ENCODE measurements around the gene ELMOD2. TPM values are rescaled to one million over a fixed set of nuclear protein-coding genes. Genes with fewer than 3 reads are reported as not detected.

ELMOD2 gene
- total and polyA plus RNA-seq, 2 of the 13 experiments (the other 11 are each of a cell fraction or from before 2014, with no cell fraction given), result 10.2 to 38.1 TPM

DNA sequence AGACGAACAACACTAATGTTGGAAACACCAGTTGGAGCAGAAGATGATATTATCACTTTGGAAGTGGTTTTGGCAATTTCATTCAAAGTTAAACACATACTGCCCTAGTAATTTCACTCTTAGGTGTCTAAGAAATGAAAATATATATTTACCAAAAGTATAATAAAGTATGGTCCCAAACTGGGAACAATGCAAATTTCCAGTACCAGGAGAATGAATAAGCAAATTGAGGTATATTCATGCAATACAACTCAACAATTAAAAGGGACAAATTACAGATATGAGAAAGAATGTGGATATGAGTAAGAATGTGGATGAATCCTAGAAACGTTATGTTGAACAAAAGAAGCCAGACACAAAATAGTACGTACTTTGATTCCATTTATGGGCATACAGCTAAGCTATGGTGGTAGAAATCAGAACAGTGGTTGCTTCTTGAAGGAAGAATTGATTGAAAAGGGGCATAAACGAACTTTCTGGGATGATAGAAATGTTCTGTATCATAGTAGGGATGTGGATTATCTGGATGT lies 10.0 kb downstream of the ELMOD2 start:
- WGBS (ENCODE audit: low lambda C conversion rate), result 88% methylated on average over 4 of the region's 4 CpGs
- H3K36me3 ChIP-seq (replicated peaks in 1 of 2; ENCODE audit: control insufficient read depth in 1 of 2, insufficient read depth in 2 of 2, low read length in 2 of 2), result peaks cover 1 to 12% of the 10 kb centered on the region in 2 experiments; a peak in 2 of 5 replicates
- H3K9me3 ChIP-seq (ENCODE audit: low read length), result no peaks in the 10 kb centered on the region
- in situ Hi-C loops (cut with HindIII; ENCODE audit: extremely low pct_ligation_motif_present, low pct_unique_long_range_greater_than_20kb), result no loop called here
- H3K27ac ChIP-seq (ENCODE audit: extremely low read length, insufficient read depth, low read length), result no peak overlapping the region
- BruUV-seq (replicated peaks), result no TSS peak
- no peak overlapping the region for H3K4me2 ChIP-seq (ENCODE audit: low read depth, low read length)
- no peaks in the 10 kb centered on the region for H3K79me2 ChIP-seq (ENCODE audit: insufficient read depth, low read length)
- DNase-seq (ENCODE audit: low spot score) (no peak), FAIRE-seq (no peak), ATAC-seq (no peak)
- no peak overlapping the region for H3K4me3 ChIP-seq (replicated peaks in 1 of 3; ENCODE audit: insufficient read depth in 1 of 3, low read depth in 2 of 3, low read length in 3 of 3)
- intact Hi-C loops (cut with micrococcal nuclease; ENCODE audit: unreplicated experiment), result no loop called here
- H2AFZ ChIP-seq (ENCODE audit: low read length), result no peak overlapping the region
- POLR2A ChIA-PET, result no interaction called here
- peaks cover 13% of the 10 kb centered on the region for H3K4me1 ChIP-seq (ENCODE audit: insufficient read depth, low read length)
- H3K9ac ChIP-seq (ENCODE audit: insufficient read depth, low read depth, low read length), result no peak overlapping the region
- CTCF ChIA-PET (ENCODE audit: low intra/inter-chr PET ratio, low total read pairs), result no interaction called here
- H3K27me3 ChIP-seq (ENCODE audit: control insufficient read depth in 1 of 2, insufficient read depth in 2 of 2, low read length in 2 of 2), result no peaks in the 10 kb centered on the region
- no peaks in the 10 kb centered on the region for H4K20me1 ChIP-seq (ENCODE audit: insufficient read depth, low read length)
- no peak for TF ChIP-seq ADNP (CRISPR knock-in tag; IDR thresholded peaks at IDR 0.05)
- TF ChIP-seq CREB1 (IDR thresholded peaks at IDR 0.05), result no peak
- no peak for TF ChIP-seq CREB1 (CRISPR knock-in tag; IDR thresholded peaks at IDR 0.05)
- no peak for TF ChIP-seq ZNF773 (CRISPR knock-in tag; IDR thresholded peaks at IDR 0.05; ENCODE audit: borderline replicate concordance)
- no peak for TF ChIP-seq YEATS4 (CRISPR knock-in tag; IDR thresholded peaks at IDR 0.05; ENCODE audit: borderline replicate concordance)
- no peak for TF ChIP-seq MXI1 (IDR thresholded peaks at IDR 0.05; ENCODE audit: borderline replicate concordance, low read depth, low read length)
- TF ChIP-seq SIX4 (CRISPR knock-in tag; IDR thresholded peaks at IDR 0.05), result no peak
- no peak for TF ChIP-seq ZMYM2 (CRISPR knock-in tag; IDR thresholded peaks at IDR 0.05)
- no peak for TF ChIP-seq RFX3 (CRISPR knock-in tag; IDR thresholded peaks at IDR 0.05)
- TF ChIP-seq ZNF292 (CRISPR knock-in tag; IDR thresholded peaks at IDR 0.05; ENCODE audit: borderline replicate concordance, low read depth), result no peak
- no peak for TF ChIP-seq STAT5B (CRISPR knock-in tag; IDR thresholded peaks at IDR 0.05)
- TF ChIP-seq, protein P1, sequence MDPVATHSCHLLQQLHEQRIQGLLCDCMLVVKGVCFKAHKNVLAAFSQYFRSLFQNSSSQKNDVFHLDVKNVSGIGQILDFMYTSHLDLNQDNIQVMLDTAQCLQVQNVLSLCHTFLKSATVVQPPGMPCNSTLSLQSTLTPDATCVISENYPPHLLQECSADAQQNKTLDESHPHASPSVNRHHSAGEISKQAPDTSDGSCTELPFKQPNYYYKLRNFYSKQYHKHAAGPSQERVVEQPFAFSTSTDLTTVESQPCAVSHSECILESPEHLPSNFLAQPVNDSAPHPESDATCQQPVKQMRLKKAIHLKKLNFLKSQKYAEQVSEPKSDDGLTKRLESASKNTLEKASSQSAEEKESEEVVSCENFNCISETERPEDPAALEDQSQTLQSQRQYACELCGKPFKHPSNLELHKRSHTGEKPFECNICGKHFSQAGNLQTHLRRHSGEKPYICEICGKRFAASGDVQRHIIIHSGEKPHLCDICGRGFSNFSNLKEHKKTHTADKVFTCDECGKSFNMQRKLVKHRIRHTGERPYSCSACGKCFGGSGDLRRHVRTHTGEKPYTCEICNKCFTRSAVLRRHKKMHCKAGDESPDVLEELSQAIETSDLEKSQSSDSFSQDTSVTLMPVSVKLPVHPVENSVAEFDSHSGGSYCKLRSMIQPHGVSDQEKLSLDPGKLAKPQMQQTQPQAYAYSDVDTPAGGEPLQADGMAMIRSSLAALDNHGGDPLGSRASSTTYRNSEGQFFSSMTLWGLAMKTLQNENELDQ (CRISPR knock-in tag; IDR thresholded peaks at IDR 0.05; ENCODE audit: borderline replicate concordance), result no peak
- TF ChIP-seq, protein P2, sequence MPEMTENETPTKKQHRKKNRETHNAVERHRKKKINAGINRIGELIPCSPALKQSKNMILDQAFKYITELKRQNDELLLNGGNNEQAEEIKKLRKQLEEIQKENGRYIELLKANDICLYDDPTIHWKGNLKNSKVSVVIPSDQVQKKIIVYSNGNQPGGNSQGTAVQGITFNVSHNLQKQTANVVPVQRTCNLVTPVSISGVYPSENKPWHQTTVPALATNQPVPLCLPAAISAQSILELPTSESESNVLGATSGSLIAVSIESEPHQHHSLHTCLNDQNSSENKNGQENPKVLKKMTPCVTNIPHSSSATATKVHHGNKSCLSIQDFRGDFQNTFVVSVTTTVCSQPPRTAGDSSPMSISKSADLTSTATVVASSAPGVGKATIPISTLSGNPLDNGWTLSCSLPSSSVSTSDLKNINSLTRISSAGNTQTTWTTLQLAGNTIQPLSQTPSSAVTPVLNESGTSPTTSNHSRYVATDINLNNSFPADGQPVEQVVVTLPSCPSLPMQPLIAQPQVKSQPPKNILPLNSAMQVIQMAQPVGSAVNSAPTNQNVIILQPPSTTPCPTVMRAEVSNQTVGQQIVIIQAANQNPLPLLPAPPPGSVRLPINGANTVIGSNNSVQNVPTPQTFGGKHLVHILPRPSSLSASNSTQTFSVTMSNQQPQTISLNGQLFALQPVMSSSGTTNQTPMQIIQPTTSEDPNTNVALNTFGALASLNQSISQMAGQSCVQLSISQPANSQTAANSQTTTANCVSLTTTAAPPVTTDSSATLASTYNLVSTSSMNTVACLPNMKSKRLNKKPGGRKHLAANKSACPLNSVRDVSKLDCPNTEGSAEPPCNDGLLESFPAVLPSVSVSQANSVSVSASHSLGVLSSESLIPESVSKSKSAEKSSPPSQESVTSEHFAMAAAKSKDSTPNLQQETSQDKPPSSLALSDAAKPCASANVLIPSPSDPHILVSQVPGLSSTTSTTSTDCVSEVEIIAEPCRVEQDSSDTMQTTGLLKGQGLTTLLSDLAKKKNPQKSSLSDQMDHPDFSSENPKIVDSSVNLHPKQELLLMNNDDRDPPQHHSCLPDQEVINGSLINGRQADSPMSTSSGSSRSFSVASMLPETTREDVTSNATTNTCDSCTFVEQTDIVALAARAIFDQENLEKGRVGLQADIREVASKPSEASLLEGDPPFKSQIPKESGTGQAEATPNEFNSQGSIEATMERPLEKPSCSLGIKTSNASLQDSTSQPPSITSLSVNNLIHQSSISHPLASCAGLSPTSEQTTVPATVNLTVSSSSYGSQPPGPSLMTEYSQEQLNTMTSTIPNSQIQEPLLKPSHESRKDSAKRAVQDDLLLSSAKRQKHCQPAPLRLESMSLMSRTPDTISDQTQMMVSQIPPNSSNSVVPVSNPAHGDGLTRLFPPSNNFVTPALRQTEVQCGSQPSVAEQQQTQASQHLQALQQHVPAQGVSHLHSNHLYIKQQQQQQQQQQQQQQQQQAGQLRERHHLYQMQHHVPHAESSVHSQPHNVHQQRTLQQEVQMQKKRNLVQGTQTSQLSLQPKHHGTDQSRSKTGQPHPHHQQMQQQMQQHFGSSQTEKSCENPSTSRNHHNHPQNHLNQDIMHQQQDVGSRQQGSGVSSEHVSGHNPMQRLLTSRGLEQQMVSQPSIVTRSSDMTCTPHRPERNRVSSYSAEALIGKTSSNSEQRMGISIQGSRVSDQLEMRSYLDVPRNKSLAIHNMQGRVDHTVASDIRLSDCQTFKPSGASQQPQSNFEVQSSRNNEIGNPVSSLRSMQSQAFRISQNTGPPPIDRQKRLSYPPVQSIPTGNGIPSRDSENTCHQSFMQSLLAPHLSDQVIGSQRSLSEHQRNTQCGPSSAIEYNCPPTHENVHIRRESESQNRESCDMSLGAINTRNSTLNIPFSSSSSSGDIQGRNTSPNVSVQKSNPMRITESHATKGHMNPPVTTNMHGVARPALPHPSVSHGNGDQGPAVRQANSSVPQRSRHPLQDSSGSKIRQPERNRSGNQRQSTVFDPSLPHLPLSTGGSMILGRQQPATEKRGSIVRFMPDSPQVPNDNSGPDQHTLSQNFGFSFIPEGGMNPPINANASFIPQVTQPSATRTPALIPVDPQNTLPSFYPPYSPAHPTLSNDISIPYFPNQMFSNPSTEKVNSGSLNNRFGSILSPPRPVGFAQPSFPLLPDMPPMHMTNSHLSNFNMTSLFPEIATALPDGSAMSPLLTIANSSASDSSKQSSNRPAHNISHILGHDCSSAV (CRISPR knock-in tag; IDR thresholded peaks at IDR 0.05; ENCODE audit: borderline replicate concordance), result no peak
- TF ChIP-seq, protein P3, sequence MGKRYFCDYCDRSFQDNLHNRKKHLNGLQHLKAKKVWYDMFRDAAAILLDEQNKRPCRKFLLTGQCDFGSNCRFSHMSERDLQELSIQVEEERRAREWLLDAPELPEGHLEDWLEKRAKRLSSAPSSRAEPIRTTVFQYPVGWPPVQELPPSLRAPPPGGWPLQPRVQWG (CRISPR knock-in tag; IDR thresholded peaks at IDR 0.05; ENCODE audit: borderline replicate concordance, low read depth), result no peak
- no peak for TF ChIP-seq MAFG (CRISPR knock-in tag; IDR thresholded peaks at IDR 0.05)
- no peak for TF ChIP-seq FOXC1 (CRISPR knock-in tag; IDR thresholded peaks at IDR 0.05; ENCODE audit: borderline replicate concordance)
